AG10803 (cell line): Measurements from ENCODE around the gene PTPRG.

ENCODE experiments used
- DNase-seq: peaks from one replicate; pipeline ENCODE4 v3.0.0; 2010; ENCODE audit warnings: low read depth
- H3K4me3 ChIP-seq: 2 replicates; pipeline ENCODE4 v1.5.1; 2011; ENCODE audit warnings: mild to moderate bottlenecking, low read length, control low read depth
- CTCF ChIP-seq: conservative IDR thresholded peaks from 2 replicates; pipeline ENCODE4 v1.5.1; 2011; ENCODE audit warnings: mild to moderate bottlenecking, low read length, control low read depth, inconsistent platforms

PTPRG gene

GRCh38 chr3:61570813-61571212, 9.4 kb downstream of the PTPRG start:
- H3K4me3 ChIP-seq = no peak overlapping the region
- DNase-seq = no peak
- TF ChIP-seq CTCF = no peak

- peak; percentile 94 for DNase-seq
- H3K4me3 ChIP-seq = no peak overlapping the region
Observed at GRCh38 chr3:61571516-61572336, 10.4 kb downstream of the PTPRG start.

GRCh38 chr3:61572879-61573278, 11.5 kb downstream of the PTPRG start:
- H3K4me3 ChIP-seq = no peak overlapping the region
- TF ChIP-seq CTCF = no peak
- DNase-seq = no peak

More at GRCh38 chr3:61571516-61572336, 10.4 kb downstream of the PTPRG start:
- TF ChIP-seq CTCF = no peak

- no peak overlapping the region for H3K4me3 ChIP-seq
- TF ChIP-seq CTCF = no peak
- DNase-seq = peak; percentile 8
Observed at GRCh38 chr3:61573441-61573840, 12.1 kb downstream of the PTPRG start.

GRCh38 chr3:61574854-61575253, 13.5 kb downstream of the PTPRG start:
- TF ChIP-seq CTCF = no peak
- no peak overlapping the region for H3K4me3 ChIP-seq
- peak; percentile 90 for DNase-seq

- H3K4me3 ChIP-seq = no peak overlapping the region
- TF ChIP-seq CTCF = no peak
Observed at GRCh38 chr3:61575893-61576292, 14.5 kb downstream of the PTPRG start.

GRCh38 chr3:61577760-61578159, 16.4 kb downstream of the PTPRG start:
- no peak for TF ChIP-seq CTCF
- no peak for DNase-seq
- no peak overlapping the region for H3K4me3 ChIP-seq

More at GRCh38 chr3:61575893-61576292, 14.5 kb downstream of the PTPRG start:
- no peak for DNase-seq
